ENCODE measurements around the gene TLE7. TPM values are rescaled to one million over a fixed set of nuclear protein-coding genes. Genes with fewer than 3 reads are reported as not detected.

The TLE7 gene
- total RNA-seq, 2 donors from 2014 or later: not detected

DNA sequence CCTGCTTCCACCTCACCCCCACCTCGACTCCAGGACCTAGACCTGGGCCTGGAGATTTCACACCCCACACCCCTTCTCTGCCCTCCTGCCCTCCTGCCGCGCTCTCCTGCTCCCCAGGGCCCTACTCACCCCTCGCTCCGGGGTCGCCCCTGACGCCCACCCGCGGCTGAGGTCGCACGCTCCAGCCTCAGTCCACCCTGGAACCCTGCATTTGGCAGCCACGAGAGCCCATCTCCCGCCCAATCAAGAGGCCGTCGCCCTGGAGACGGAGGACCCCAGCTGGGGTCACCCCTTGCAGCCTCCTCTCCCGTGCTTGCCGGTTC is 16.1 kb downstream of the TLE7 start:
- ATAC-seq: no peak
- intact Hi-C loops (cut with DNase I): no loop called here
- DNase-seq: no peak

DNA sequence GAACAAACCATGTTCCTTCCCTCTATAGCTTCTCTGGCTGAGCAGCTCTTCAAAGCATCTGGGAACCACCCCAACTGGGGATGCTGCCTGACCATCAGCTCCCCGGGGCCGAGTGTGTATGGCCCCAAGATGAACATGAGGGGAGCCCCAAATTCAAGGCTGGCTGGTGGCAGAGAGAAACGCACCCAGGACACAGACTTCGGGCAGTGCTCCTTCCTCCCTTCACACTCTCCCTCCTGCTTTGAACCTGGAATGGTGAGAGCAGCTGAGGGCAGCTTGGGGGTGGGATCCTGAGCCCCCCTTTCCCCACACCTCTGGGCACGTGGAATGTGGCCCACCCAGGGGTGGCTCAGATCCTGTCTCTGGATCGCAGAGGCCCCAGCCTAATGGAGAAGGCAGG is 17.2 kb downstream of the TLE7 start:
- intact Hi-C loops (cut with DNase I): no loop called here
- ATAC-seq (no peak), DNase-seq (no peak)

DNA sequence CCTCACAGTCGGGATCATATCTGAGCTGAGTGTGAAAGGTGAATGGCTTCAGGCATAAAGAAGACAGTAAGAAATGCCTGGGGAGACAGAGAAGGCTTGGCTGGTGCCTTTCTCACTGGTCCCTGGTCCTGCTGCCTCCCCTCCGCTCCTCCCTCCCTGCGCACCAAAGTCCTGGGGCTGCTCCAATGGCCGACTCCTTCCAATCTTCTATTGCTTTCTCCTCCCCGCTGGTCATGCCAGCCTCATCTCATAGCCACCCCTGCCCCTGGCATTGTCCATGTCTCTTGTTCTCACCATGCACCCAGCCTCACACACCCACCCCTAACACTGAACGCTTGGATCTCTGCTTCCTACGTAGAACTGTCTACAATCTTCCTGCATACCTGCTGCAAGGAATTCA is 18.0 kb downstream of the TLE7 start:
- DNase-seq (no peak), ATAC-seq (no peak)
- intact Hi-C loops (cut with DNase I): no loop called here

DNA sequence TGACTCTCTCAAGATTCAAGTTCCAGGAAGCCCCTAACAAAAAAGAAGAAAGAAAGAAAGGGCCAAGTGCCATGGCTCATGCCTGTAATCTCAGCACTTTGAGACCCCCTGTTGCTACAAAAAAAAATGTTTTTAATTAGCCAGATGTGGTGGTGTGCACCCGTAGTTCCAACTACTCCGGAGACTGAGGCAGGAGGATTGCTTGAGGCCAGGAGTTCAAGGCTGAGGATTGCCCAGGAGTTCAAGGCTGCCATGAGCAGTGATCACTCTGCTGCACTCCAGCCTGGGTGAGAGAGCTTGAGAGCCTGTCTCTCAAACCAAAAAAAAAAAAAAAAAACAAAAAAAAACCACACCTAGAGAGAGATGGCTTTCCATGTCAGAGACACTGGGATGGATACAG is 18.8 kb downstream of the TLE7 start:
- DNase-seq (no peak), ATAC-seq (no peak)
- intact Hi-C loops (cut with DNase I): no loop called here

DNA sequence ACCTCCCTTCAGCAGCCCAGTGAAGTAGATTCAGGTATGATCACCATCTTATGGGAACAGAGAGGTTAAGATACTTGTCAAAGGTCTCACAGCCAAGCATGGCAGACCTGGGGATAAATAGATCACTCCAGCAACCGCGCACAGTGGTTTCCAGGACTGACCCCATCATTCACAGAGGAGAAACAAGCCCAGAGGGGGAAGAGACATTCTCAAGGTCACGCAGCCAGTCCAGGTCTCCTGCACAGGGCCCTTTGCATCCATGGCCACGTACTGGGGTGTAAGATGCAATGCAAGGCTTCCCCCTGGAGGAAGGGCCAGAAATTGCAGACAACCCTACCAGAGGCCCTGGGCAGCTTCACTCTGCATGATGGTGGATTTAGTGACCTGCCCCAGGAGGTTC is 19.9 kb downstream of the TLE7 start:
- ATAC-seq: no peak
- intact Hi-C loops (cut with DNase I): no loop called here
- no peak for DNase-seq

DNA sequence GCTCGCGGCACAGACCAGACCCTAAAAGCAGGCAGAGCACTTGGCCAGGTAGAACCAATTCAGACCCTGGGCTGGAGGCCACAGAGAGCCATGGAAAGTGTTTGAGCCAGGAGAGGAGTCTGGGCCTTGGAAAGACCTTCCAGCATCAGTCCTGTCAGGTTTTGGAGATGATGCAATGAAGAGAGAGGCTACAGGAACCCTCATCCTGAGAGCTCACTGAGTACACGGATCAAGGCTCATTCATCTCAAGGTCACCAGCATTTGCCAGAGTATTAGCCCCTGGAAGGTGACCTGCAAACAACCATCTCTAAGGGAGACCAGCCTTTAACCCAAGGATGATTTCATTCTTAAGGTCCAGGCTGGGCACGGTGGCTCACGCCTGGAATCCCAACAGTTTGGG is 27.8 kb downstream of the TLE7 start:
- no peak for DNase-seq
- intact Hi-C loops (cut with DNase I): no loop called here
- no peak for ATAC-seq

DNA sequence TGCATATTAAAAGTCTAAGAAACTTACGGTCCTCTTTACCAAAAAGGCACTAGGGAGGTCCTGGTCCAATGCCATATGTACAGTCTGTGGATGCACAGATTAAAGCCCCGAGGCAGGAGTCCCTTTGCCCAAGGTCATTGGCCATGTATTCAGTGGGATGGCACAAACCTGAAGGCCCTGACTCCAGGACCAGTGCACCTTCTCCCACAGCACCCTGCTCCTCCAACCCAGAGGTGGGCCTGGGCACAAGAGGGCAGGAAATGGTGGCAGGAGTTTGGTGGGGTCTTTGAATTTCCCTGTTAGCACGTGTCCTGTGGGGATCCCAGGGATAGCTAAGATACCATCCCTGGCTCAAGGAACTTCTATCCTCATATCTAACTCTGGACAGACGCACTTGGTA is 28.5 kb downstream of the TLE7 start:
- no peak for ATAC-seq
- intact Hi-C loops (cut with DNase I): loop anchor here (2.0 kb wide), 2 partner anchors 85 to 87 kb away; no protein-coding TSS in a partner anchor

DNA sequence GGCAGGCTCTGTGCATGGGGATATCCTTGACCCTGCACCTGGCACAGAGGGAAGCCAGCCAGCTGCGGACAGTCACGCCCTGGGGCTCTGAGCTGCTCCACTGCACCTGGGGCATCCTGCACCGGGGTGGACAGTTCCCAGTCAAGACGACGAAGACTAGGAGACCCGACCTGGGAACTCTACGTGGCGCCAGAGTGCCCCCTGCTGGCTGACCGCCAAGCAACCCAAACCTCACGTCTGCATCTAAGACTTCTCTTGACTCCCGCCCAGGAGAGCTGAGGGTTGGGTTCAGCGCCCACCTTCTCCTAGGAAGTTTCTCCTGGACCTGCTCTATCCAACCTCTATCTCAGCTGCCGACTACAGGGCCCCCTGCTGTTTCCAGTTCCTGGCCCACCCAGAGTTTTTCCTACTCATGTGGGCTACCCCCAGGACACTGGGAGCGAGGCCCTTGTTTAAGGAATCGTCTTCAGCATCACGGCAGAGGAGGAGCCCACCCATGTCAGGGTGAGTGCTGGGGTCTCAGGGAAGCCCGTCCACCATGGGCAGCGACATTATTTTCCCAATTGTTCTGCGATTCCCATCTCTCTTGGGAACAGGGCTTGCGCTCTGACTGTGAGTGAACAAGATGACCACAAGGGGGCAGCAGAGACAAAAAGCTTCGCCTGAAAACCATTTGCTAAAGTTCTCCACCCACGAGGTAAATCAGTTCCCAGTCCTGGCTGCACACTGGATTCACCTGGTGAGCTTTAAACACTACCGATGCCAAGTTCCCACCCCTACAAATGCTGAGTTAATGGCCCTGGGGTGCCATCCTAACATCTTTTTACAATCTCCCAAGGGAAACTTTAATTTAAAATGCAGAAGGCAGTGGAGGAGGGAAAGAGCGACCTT is 29.3 kb downstream of the TLE7 start:
- ATAC-seq (peak; percentile 71 to 73), DNase-seq (peak; percentile 64)
- intact Hi-C loops (cut with DNase I): loop anchor here (2.0 kb wide), 2 partner anchors 86 to 88 kb away; no protein-coding TSS in a partner anchor

More for the DNA sequence above, 28.5 kb downstream of the TLE7 start:
- DNase-seq: no peak

DNA sequence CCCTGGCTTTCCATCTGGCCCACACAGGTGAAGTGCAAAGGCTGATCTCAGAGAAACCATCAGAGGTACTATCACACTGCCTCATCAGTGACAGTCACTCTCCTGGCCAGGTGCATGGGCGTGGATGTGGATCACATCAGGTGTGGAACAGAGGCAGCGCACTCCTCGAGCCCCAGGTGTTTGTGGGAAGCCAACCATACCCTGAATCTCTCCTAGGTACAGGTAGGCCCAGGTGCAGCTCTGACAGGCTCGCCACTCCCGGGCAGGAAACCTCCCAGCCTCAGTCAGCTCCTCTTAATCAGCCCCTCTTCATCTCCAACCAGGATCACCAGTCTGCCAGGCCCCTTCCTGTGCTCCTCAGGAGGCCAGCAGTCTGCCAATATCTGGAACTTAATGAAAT is 31.7 kb downstream of the TLE7 start:
- intact Hi-C loops (cut with DNase I): no loop called here
- no peak for DNase-seq
- no peak for ATAC-seq

DNA sequence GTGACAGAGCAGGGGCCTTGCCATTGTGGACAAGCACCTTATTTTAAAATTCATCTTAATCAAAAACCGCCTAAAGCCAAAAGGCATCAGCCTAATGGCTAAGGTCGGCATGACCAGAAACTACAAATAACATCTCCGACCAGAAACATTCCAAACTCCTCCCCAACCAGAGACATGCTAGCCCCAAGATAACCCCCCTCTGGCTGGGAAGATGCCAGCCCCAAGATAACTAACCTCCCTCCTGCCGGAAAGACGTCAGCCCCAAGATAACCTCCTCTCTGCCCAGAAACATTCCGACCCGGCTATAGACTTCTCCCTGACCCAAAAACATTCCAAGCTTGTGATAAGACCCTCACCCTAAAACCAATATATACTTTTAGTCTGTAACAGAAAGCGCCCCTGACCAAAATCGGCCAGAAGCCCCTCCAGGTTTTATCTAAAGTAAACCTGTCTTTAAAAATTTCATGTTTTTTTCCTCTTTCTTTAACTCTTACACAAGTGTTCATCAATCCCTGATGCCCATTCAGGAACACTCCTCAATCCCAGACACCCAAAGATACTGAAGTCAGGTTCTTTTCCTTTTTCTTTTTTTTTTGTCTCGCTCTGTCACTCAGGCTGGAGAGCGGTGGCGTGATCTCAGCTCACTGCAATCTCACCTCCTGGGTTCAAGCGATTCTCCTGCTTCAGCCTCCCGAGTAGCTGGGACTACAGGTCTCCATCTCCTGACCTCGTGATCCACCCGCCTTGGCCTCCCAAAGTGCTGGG is 32.7 kb downstream of the TLE7 start:
- intact Hi-C loops (cut with DNase I): no loop called here
- peak; percentile 41 to 86 for ATAC-seq
- DNase-seq: peak; percentile 80

DNA sequence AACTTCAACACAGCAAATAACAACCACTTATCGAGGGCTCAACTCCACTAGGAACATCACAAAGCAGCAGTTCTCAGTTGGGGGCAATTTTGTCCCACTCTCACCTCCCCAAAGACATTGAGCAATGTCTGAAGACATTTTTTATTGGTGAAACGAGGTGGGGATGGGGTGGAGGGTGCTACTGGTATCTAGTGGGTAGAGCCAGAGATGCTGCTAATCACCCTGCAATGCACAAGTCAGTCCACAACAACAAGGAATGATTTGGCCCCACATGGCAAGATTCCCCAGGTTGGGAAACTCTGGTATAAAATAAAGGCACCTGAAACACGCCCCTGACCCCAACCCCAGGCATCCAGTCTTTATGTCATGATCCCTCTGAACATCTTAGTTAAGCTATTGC is 33.3 kb downstream of the TLE7 start:
- DNase-seq (no peak), ATAC-seq (no peak)
- intact Hi-C loops (cut with DNase I): no loop called here

DNA sequence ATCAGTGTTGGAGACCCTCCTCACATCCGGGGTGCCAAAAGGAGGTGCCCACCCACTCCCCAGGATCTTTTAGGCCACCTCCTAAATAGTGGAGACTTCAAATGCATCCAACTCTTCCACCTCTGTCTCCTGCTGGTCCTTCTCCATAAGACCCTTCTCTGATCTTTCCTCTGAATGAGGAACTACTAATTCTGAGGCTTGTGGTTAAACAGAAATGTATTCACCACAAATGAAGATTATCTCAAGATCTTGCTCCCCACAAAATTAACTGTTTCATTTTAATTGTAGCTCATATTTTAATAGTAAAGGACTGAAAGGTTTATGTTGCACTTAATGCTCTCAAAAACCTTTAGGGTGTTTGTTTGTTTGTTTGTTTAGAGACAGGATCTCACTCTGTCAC is 34.1 kb downstream of the TLE7 start:
- ATAC-seq: no peak
- no peak for DNase-seq
- intact Hi-C loops (cut with DNase I): no loop called here

DNA sequence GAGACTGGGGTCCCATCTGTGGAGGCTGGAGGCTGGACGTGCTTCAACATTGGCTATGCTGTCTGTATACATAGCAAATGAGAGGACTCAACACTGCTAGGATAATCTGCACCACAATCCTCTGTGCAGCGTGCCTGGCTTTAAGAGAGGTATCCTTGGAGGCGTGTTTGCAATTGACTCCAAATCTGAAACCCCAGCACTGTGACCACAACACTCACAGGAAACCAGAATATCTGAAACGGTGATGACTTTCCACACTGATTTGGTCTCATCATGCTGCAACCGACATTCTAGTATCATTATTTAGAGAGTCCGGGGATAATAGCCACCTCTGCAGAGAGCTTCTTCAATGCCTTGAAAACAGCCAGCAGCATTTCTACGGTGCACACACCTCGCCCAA is 35.1 kb downstream of the TLE7 start:
- DNase-seq: no peak
- ATAC-seq: no peak
- intact Hi-C loops (cut with DNase I): no loop called here

DNA sequence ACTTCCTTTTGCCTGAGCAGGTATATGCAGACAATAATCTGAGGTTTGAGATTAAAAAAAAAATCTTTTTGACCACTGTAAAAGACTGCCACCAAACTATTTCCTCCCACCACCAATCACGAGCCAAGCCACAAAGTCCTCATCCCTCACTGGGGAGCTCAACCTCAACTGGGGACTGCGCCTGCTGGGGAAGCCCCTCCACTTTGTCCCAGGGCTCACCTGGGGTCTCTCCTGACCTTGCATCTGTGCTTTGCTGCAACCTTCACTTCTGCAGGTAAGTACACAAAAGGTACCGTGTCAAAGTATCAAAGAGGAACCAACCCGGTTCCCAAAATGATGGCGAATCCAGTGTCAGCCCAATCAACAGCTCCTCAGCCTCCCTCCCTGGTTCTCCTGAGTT is 35.5 kb downstream of the TLE7 start:
- ATAC-seq: no peak
- intact Hi-C loops (cut with DNase I): no loop called here
- DNase-seq: no peak

DNA sequence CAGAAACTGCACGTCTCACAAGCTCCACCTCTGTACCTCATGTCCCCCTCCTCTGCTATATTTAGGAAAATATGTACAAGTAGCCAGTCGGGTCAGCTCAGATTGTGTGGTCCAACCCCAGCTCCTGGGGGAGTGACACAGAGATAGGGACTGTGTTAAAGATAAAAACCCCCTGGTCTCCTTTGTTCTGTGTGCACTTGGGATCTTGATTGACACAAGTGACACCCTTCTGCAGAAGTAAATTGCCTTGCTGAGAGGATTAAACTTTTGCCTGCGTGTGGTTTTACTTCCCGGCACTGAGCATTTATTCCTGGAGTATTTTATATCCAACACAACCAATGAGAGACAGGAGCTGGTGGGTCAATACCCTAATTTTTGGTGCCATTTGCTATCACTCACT is 37.5 kb downstream of the TLE7 start:
- no peak for DNase-seq
- ATAC-seq: no peak
- intact Hi-C loops (cut with DNase I): no loop called here

DNA sequence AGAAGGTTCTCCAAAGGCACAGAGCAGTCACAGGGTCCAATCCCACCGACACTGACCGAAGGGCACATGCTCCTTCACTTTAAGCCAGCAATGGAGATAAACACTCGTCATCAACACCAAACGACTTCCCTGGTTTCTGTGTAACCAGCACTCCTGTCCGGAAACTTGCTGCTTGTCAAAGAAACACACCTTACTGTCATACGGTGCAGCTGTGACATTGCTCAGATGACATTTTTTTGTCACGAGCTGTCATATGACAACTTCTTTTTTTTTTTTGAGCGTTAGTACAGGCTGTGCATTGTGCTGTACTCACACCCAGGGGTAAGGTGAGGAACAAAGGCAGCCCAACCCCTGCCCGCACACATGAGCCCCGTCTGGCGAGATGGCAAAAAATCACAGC is 39.2 kb downstream of the TLE7 start:
- intact Hi-C loops (cut with DNase I): no loop called here
- DNase-seq (no peak), ATAC-seq (no peak)

DNA sequence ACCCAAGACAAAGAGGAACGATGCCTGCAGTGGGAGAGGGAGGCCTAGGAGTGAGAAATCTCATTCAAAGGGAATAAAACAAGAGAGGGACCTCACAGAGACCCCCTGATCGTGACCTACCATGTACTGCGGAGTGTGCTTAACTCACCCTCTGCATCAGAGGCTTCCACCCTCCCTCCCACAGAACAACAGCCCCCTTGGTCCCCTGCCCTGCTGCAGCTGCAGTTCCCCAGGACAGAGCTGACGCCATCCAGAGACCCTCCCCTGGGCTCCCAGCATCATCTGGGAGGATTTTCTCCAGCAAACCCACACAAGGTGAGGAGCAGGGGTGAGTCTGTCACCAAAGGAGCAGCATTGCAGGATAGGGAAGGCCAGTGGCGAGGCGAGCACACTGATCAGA is 39.8 kb downstream of the TLE7 start:
- intact Hi-C loops (cut with DNase I): no loop called here
- no peak for ATAC-seq
- no peak for DNase-seq

DNA sequence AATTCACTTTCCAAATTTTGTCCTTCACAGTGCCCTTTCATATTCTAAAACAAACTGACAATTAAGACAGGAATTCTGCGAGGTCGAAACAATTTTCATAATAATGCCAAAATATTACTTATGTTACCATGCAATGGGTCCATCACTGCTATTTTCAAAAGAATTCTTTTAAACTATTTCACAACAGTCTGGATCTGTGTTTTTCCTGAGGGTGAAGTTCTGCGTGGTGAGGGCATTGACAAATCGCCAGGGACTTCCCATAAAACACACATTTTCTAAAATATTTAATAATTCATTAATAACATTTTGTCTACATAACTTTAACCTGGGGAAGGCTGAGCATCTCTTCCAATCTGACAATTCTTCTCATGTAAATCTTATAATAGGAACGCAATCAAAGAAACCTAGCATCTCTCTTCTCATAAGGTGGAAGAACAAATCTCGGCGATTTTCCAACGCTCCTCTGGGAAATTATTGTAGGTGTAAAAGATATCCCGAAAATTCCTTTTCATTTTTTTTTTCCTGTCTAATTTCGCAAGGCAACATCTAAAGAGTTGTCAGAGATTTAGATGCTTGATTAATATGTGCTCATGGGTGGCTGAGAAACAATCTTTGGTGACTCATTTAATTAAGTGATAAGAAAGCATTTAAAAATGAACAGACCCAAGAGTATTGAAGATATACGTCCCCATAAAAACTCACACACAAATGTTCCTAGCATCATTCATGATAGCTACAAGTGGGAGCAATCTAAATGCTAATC is 41.9 kb downstream of the TLE7 start:
- DNase-seq (no peak), ATAC-seq (peak in 1 of 2 donors; percentile 50)
- intact Hi-C loops (cut with DNase I): no loop called here

DNA sequence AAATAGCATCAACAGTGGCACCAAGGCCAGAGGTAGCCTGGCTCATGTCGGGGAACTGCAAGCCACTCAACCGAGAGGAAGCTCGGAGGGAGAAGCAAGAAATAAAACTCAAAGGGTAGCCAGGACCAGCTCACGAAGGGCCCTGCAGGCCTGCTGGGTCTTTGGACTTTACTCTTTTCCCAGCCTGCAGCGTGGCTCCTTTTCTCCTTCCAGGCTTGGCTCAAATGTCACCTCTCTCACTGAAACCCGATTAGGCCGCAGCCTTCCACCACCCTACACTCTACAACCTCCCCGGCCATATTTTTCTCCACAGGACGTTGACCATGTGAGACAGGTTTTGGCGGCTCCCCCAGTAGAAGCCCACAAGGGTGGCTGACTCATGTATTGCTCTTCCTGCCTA is 45.3 kb downstream of the TLE7 start:
- ATAC-seq (no peak), DNase-seq (no peak)
- intact Hi-C loops (cut with DNase I): no loop called here

DNA sequence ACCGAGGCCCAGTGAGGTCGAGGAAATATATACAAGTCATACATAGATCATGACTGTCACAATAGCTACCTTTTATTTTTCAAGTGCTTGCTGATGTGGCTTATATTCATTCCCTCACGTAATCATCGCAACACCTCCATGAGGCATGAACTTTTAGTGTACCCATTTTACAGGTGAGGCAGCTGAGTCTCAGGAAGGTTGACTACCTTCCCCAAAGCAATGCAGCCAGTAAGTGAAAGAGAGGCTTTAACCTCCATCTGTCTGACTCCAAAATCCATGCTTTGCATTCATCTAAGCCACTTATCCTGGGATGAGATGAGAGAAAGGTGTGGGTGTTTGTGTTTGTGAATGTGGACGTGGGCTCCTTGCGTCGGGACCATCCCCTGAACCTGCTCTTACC is 52.5 kb downstream of the TLE7 start:
- no peak for DNase-seq
- intact Hi-C loops (cut with DNase I): no loop called here
- no peak for ATAC-seq

Measured in left cardiac atrium (tissue), 4 donors.